SKM-1 (cell line): ENCODE results near the gene SNTG2.
"Not testable (repeated sequence)": the region's sequence is repeated elsewhere in the genome, so short reads cannot be mapped to it uniquely, and the experiment has no call there.

ENCODE experiments used
- DNase-seq: peaks from one replicate; lab custom pipeline; 2025; ENCODE audit not compliant: unreplicated experiment; lab: John Stamatoyannopoulos, UW

Gene SNTG2

DNA sequence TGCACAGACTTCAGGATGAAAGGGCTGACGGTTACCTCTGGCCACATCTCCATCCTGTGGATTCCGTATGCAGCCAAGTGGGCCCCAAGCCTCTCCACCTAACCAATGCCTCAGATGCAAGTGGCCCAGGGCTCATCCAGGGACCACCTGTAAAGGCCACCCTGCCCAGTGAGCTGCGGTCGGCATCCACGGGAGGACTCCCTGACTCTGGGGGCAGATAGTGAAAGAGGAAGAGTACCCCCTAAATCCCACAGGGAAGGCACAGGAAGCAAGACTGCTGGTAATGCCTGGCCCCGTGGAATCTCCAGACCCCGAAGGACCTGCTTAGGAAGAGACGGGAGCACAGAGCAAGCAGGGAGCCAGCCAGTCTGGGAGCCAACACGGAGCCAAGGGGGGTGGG lies 451.4 kb downstream of the SNTG2 start:
- DNase-seq = no peak

GRCh38 chr2:1403565-1403964 lies 452.9 kb downstream of the SNTG2 start:
- no peak for DNase-seq

DNA sequence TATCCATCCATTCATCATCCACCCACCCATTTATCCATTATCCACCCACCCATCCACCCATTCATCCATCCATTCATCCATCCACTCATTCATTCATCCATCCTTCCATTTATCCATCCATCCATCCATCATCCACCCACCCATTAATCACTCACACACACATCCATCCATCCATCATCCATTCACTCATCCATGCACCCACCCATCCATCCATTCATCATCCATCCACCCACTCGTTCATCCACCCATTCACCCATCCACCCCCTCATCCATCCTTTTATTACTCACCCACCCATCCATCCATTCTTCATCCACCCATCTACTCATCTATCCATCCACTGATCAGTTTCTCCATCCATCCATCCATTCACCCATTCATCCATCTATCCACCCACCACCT lies 454.5 kb downstream of the SNTG2 start:
- no peak for DNase-seq

DNA sequence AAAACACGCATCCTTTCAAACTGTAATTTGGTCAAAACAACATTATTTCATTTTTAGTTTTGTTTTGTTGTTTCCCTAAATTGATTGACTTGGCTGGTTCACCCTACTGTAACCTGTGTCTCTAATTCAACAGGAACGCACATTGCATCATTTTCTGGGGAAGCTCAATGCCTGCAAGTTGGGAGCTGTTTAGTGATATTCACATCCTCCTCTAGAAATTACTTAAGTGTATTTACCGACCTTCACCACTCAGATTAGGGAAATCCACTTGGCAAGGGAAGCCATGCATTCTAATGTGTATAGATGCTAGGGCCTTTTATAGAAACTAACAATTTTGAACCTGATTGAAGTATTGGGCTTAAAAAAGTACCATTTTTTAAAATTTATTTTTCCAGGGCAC lies 455.3 kb downstream of the SNTG2 start:
- DNase-seq = no peak

DNA sequence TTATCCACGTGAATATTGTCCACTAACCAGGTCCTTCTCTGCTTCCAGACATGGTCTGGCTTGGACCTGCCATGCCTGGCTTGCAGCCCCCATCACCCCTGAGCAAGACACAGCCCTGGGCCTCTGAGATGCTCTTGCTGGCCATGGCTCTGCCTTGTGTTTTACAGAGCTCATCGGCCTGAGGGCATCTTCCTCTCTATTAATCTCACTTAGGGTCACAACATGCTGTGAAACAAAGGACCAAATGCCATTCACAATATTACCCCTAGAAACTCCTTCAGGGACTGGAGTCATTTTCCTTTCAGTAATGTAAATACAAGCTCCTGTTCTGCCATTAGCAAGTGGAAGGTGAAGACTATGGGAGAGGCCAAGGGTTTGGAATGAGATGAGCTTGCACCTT lies 455.8 kb downstream of the SNTG2 start:
- no peak for DNase-seq

GRCh38 chr2:1407950-1408675 lies 457.5 kb downstream of the SNTG2 start:
- DNase-seq = no peak

- no peak for DNase-seq
Measured at GRCh38 chr2:1413156-1413710, 462.6 kb downstream of the SNTG2 start, which contains the start of gene TPO. TPO (plus strand) TSS chr2:1413463; CDS start chr2:1414409, 946 bp downstream.

- no peak for DNase-seq
Measured at GRCh38 chr2:1414121-1414520, 463.5 kb downstream of the SNTG2 start.

DNA sequence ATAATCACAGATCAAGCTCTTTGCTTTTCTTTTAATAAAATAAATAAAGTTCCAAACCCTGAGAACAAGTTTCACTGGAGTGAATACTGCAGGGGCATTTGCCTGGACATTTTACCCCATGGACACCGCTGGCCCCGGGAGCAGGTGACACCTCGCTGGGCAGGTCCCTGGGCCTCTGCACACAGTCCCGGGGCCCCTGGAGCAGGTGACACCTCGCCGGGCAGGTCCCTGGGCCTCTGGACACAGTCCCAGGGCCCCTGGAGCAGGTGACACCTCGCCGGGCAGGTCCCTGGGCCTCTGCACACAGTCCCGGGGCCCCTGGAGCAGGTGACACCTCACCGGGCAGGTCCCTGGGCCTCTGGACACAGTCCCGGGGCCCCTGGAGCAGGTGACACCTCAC lies 464.3 kb downstream of the SNTG2 start:
- DNase-seq = not testable (repeated sequence)

DNA sequence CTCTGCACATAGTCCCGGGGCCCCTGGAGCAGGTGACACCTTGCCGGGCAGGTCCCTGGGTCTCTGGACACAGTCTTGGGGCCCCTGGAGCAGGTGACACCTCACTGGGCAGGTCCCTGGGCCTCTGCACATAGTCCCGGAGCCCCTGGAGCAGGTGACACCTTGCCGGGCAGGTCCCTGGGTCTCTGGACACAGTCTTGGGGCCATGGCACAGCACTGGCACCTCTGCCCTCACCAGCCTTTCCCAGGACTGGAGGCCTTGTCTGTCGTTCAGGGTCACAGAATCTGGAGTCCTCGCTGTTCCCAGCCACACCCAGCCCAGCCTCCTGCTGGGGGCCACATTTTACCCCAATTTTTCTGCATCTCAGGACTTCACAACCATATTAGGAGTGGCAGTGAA lies 464.9 kb downstream of the SNTG2 start:
- DNase-seq = no peak
